HPDE6-E6E7 (cell line): Measurements from ENCODE around the gene WASF3.

ENCODE experiments used
- DNase-seq: peaks from one replicate; pipeline ENCODE4 v3.0.0; 2011; ENCODE audit warnings: missing footprints; ENCODE audit errors: extremely low spot score

Gene WASF3

DNA sequence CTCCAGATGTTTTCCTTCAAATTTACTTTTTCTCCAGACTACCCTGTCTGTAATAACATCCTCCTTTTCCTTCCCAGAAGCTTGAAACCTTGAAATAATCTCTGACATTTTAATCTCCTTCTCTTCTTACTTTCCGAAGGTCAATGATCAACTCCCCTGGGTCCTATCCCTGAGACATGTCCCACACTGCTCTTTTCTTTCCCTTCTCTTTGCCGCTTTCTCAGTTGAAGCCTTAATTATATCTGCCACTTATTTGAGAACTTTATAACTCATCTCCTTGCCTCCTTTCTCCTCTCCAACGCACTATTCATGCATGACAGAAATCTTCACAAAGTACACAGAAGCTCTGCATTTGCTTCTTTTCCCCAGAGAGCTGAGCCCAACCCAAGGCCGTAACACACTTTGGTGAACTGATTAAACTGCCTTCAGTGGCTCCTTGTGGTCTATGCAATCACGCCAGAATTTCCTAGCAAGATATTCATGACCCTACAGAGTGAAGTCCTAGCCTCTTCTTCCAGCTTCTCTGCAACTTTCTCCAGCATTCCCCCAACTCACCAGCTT, 9.2 kb upstream of the WASF3 start:
- no peak for DNase-seq

DNA sequence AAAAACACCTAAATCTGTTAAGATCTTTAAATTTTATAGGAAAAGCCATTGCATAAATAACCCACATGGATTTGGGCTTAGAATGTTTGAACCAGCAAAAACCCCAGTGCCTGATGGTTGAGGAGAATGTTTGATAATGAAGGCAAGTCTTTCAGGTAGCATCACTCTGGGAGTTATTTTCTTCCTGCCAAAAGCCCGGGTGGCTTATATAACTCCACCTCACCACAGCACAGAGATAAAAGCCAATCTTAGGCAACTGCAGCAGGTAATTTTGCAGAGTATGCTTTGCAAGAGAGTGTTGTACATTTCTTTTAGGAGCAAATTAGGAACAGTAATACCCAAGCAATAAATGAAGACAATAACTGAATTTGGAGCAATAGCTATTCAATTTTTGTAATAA, 7.8 kb upstream of the WASF3 start:
- no peak for DNase-seq

DNA sequence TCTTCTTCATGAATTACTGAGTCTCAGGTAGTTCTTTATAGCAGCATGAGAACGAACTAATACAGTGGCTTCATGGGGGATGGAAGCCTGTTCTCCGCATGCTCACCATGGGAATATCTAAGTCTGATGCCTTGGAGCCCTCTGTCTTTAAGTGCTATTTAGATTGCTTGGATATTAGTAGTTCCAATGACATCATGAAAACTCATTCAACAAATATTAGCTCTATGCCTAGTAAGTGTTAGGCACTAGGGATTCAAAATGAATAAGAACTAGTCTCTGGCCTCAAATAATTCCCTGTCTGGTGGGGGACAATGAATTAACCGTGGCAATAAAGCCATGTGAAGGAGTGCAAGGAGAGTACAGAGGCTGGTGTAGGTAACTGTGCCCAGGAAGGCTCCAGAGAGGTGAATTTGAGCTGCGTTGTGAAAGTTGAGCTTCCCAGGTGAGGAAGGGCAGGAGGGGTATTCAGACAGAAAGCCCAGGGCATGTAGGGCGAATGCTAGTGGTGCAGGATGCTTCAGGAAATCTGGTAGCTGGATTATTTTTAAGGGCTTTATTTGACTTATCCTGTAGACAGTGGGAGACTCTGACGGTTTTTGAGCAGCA, 6.1 kb upstream of the WASF3 start:
- no peak for DNase-seq

DNA sequence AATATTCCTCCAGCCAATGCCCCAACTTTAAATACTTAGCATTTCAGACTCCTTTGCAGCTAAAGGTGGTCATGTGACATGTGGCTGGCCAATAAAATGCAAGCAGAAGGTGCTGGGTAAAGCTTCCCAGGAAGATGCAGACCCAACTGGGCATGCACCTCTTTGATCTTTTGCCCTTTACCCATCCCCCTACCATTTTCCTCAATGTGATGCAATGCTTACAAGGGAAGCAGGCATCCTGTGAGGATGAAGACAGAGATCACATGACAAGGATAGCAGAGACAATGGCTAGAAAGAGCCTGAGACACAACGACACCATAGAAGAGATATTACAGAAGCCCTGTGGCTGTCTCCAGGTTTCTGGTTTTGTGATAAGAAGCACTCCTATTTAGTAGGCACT, 2.1 kb upstream of the WASF3 start:
- no peak for DNase-seq

DNA sequence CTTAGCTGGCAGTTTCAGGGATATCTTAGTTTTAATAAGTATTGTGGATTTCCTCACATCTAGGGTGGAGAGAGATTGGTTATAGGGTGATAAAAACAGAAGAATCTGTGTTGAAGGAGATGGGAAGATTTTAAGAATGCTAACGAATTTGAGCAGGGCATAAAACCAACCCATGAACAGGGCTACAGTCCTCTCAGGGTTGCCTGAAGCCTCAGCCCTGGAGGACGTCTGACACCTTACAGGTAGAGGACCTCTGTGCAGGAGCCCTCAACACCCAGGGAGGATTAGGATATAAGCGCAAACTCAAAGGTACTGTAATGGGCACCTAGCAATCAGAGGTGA, 461 bp upstream of the WASF3 start:
- no peak for DNase-seq

DNA sequence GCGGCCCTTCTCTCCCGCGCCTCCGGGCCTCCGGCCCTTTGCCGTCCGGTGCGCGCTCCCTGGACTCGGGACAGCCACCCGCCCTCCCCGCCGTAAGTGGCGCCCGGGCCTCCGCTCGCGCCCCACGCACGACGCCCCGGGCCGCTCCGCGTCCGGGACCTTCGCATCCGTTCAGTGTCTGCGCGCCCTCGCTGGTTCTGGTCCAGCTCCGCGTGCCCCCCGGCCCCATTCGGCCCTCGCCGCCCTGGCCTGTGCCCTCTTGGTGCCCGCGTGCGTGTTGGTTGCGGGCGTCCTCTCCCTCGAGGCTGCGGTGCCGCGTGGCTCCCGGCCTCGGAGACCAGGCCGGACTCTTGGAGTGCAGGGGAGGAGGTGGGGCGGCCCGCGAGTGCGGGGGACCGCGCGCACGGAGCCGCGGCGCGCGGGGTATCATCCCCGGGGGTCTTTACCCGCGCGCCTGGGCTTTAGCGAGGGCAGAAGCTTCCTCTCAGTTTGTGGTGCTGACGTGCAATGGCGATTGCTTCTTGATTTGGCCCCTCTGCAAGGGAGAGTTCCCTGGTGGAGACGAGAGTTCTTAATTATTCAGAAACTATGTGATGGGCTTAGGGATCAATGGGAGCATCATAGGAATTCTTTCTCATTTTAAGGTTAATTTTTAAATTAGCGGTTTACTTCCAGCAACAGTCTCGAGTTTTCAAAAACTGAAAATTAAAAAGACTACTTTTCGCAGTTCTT, 757 bp downstream of the WASF3 start:
- no peak for DNase-seq

DNA sequence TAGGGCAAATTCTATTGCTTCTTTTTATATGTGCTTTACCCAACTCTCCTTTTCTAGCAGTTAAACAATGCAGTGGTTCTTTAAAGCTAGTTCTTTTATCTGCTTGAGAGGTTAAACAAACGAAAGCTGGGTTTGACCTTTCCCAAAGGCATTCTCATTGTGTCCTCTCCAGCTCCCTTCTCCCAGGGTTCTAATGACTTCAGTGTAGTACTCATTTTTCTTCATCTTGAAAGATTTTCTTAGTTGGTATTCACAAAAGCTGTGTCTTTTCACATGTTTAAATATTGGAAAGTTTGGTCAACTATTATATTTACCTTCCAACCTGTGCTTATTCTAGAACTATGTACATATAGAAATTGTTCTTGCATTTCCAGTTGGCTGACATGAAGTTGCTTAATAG, 1.5 kb downstream of the WASF3 start:
- DNase-seq = no peak

DNA sequence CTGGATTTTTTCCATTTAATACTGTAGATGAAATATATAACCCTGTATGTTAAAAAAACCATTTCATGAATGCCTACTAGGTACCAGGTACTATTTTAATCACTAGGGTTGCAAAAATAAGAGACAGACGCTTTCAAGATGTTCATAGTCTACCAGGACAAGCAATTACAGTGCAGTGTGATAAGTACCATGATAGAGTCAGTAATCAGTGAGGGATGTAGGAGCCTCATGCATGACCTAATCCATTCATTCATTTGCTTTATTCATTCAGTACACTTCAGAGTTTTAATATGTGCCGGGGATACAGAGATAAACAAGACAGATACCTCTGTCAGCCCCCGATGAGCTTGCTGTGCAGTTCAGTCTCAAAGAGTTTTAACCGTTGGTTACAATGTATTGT, 3.0 kb downstream of the WASF3 start:
- no peak for DNase-seq

DNA sequence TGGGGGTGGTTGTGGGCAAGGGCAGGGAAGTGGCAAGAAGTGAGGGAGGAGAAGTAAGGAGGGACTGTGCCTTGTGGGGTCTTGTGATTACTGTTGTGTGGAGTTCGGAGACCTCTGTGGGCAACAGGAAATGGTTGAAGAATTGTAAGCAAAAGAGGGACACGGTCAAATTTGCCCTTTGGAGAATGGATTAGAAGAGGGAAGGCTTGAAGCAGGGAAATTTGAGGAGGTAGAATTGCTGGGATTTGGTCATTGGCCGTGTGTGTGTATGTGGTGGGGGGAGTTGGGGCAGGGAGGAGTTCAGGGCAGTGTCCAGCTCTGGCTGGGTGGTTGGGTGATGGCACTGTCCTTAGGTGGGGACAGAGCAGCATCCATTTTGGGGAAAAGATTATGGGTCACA, 3.6 kb downstream of the WASF3 start:
- DNase-seq = no peak

DNA sequence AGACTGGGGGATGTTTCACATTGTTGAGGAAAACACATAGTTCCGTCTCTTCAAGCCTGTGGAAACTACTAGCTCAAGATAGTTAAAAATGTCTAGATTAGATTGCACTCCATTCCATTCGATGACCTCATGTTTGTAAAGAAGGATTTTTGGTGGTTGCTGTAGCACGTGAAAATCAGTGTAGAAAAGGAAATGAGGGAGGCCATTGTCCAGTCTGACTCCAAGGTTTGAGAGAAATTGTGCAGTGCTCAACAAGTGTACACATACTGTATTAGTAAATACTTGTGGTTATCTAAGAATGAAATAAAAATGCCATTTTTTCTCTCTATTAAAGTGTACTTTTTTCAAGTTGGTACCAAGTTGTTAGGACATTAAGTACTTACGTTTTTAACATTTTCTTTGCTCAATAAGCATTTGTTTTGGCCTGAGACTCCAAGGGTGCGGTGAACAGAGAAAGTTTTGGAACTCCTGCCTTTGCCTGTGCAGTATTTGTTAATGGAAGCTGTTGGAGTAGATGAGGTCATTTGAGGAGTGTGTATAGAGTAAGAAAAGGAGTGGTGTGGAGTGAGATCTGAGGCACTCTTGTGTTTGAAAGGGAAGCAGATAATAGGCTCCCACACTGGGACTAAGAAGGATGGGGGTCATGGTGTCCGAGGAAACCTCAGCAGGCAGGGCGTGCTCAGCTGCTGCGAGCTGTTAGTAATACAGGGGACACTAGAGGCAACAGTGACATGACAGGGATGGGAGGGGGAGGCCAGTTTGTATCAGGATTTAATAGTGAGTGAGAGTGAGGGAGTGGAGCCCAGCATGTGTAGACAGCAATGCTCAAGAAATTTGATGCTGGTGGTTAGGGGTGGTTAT, 4.4 kb downstream of the WASF3 start:
- DNase-seq = no peak

DNA sequence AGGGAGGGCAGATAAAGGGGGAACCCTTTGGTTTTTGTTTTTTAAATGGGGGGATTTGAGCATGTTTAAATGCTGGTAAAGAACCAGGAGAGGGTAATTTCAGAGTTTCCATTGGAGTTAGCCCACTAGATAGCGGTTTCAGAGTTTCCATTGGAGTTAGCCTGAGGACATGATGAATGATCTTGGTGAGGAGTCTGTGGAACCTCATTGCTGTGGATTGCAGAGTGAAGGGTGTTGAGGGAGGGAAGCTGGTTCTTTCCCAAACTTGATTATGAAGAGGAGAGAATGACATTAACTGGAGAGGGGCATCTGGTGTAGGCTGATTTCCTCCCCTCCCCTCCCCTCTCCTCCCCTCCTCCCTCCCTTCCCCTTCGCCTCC, 5.0 kb downstream of the WASF3 start:
- DNase-seq = no peak

DNA sequence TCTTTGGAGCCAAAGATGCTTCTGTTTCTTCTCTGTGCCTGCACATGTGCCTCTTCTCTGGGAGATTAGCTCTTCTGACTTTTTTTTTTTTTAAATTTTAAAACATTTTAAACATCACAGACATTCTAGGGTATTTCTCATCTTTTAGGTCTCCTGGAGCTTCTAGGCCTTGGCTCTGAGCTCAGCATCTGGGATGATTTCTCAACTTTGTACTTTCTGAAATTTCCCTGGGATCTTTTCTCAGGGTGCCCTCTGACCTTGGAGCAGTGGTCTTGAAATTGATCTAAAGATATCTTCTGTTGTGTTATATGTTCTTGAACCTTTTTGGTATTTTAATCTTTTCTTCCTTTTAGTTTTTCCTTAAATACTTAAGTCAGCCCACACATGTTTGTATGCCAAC, 6.2 kb downstream of the WASF3 start:
- no peak for DNase-seq

DNA sequence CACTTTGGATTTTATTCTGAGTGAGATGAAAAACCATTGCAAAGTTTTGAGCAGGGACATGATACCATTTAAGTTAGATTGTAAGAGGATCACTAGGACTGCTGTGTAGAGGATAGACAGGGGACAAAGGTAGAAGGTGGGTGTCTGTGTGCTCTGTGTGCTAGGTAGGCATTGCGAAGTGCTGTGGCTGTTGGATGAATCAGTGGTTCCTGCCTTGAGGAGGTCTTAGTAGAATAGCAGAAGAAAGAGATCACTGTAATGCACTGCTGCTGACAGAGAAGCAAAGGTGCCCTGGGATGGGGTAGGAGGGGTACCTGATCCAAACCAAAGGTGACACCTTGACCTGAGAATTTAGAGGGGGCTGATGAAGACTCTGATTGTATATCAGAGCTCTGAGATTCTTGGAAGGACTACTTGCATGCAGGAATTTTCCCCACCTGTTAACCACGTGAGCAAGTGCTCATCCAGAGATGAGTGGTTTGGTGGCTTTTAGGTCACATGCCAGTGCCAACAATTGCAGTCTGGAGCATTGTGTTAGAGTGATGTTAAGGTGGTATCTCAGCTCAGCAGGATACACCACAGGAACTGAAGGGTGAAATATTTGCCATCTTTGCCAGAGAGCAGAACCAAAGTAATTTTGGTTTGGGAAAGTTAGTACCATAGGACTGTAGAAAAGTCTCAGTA, 10.8 kb downstream of the WASF3 start:
- DNase-seq = no peak

DNA sequence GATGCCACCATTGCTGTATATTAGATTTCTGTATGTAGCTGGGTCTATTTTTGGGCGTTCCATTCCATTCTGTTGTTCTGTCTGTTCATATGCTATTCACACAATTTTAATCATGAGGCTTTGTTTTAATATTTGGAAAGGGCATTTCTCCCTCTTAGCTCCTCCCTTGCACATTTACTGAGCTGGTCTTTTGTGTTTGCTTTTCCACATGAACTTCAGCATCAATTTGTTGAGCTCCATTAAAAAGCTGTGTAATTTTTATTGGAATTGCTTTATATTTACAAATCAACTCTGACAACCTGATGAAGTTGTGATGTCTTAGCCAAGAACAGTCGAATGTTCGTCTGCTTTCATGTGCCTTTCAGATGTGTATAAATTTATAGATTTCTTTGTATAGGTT, 14.0 kb downstream of the WASF3 start:
- no peak for DNase-seq

DNA sequence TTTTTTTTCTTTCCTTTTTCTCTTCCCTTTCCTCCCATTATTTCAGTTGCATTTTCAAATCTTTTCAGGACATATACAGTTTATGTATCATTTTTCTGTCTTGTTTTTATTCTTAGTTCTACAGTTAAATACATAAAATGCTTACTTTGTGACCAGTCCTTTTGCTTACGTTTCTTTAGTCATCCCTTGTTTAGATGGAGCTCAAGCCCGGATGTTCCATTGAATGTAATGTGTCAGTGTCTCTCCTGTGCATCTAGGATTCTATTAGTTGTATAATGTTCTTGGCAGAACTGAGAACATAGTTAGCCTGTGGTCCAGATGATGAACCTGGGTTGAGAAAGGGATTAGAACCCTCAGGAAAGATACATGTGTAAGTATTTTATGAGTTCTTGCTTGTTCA, 17.8 kb downstream of the WASF3 start:
- DNase-seq = no peak

DNA sequence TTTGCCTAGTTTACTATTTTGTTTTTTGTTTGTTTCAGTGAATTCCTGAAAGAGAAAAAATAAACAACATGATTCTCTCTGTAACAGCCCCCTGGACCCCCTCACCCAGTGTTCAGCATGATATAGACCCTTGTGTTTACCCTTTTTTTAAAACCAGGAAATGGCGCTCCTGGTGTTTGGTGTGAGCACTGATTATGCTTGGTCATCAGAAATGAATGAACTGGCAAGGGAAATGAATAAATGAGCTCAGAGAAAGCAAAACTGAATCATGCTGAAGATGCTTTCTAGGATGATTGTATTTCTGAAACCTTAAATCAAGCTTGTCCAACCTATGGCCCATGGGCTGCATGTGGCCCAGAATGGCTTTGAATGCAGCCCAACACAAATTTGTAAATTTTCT, 22.1 kb downstream of the WASF3 start:
- DNase-seq = no peak

DNA sequence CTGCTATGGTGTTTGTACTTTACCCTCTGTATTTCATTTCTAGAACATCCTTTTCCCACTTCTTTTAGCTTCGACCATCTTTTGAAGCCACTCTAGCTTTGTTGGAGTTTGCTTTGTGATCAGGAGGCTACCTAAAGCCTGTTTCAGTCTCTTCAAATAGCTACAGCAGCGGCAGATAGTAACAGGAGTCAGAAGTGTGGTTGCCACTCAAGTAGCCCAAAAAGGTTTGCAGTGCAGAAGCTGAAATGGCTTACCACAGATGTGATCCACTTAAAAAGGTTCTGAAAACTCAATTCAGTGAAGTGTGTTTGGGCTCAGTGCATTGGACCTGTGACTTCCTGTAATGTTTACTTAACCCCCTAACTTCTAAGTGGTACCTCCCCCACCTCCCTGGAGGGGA, 26.2 kb downstream of the WASF3 start:
- no peak for DNase-seq

DNA sequence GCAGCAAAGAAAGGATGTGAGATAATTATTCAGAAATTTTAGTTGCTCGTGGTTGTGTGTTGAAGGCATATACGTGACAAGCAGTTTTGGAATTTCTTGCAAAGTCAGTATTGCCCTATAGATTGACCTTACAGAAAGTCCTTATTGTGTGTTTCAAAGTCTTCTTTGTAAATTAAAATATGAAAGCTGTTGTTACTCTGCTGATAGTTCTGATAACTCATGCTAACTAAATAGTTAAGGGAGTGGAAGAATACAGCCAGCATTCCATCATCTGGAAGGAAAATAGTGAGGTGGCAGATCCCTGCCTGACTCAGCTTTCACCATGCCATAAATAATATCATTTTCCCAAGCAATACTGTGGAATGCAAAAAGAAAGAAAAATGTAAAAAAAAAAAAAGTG, 27.2 kb downstream of the WASF3 start:
- no peak for DNase-seq

DNA sequence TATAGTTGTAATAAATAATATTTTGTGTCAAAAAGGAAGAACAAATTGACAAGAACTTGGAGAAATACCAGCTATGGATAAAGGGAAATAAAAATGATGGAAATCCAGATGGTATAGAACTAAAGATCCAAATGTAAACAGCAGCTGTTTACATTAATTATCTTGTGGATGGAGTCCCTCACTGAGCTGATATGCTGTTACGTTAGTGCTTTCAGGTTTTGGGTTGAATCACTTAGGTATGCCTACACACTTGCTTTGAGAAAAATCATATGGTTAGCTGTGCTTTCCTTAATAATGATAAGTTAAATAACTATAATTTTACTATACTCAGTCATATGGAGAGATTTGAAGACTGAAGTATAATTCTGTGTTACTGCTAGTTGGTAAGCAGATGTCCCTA, 27.7 kb downstream of the WASF3 start:
- no peak for DNase-seq

DNA sequence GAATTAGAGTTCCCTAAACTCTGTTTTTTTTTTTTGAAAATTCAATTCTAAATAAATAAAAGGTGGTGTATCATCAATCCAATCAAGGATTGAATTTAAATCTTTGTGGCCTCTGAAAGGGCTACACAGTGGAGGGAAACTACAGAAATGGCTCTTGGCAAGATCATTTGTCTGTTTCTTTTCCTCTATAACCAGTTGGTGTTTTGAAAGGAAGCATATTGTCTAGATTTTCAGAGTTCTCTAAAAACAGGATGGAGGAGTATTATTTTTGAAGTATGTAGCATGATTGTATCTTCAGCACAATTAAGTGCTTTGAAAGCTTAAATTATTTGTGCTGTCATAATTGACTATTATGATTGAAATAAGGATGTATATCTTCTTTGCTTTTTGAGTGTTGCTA, 29.8 kb downstream of the WASF3 start:
- no peak for DNase-seq

DNA sequence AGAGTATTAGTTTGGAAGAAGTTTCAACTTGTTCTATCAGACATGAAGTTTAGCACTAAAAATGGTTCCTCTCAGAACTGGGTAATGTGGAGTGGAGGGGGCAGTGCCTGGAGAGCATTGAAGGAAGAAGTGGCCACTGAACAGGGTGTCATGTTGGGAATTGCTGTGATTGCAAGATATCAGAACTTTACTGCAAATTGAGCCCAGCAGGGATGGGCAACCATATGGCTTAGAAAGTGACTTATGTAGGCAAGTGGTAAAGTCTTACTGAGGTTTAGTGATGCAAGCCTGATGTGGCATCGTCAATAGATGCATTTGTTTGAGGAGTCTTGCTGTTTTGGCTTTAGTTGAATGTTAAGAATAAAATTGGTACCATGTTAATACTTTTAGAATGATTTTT, 31.7 kb downstream of the WASF3 start:
- DNase-seq = no peak

DNA sequence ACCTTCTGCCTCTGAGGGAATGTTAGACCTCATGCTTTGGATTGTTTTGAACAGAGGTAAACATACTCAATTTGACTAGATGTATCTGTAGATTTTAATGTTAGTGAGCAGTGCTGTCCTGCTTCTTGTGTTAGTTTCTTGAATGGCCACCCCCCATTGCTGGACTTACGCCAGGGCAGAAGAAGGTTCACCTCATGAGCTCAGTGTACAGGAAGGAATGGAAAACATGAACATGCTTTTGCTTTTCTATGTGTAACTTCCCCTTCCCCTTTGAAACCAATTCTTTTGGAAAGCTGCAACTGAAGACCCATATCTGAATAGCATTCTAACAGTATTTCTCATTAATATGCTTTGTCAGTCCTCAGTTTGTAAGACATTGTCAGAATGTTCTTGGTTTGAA, 32.3 kb downstream of the WASF3 start:
- DNase-seq = no peak
